NCI-H2081 (cell line): Measurements from ENCODE around the gene OR2AG2.

Source experiments
- DNase-seq, 2 experiments: peaks; one replicate each; lab custom pipeline; 2025; lab: John Stamatoyannopoulos, UW

Gene OR2AG2

GRCh38 chr11:6738590-6738989 is 33.2 kb downstream of the OR2AG2 start:
- DNase-seq, result no peak

DNA sequence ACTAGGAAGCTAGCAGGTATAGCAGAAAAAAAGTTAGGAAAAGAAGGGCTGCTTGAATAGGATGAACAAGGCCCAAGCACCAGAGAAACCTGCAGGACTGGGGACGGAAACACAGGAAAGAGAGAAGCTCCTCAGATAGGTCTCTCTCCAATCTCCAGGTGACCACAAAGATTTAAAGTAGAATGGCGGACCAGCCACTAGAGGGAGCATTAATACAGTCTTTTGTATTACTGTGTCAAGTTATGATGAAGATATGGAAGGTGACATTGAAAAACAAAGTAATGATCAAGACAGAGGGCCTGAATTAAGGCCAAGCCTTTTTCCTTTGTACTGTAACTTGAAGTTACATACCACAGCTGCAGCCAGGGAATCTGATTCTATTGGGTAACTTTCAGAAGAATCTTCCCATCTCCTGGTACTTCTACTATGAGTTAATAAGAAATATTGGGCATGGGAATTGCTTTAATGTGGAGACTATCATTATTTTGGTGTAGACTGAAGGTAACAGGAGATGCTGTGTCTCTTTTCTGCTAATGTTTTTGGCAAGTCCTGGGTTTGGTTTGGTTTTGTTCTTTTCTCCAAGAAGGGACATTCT is 33.8 kb downstream of the OR2AG2 start:
- peak; percentile 37 to 38 for DNase-seq

- DNase-seq, result no peak
Measured at GRCh38 chr11:6736495-6737121, 35.2 kb downstream of the OR2AG2 start.

DNA sequence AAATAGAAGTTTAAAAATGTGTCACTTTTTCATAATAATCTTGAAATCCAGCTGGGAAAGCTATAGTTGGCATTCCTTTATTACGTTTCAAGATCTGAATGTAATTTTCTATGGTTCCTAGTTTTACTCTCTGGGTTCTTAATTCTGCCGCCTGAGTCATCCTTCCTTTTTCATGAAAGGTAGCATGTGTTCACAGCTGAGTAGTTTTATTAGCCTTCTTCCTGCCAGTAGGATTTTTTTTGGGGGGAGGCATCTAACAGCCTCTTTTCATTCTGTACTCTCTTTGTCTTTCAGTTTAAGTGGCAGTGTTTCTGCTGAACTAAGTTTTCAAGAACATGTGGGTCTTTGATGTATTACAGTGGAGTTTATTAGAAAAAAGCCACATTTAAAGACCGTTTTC is 36.5 kb downstream of the OR2AG2 start:
- DNase-seq, result no peak

GRCh38 chr11:6734616-6735015 is 37.2 kb downstream of the OR2AG2 start:
- DNase-seq, result no peak

- no peak for DNase-seq
Measured at GRCh38 chr11:6733326-6734275, 38.2 kb downstream of the OR2AG2 start.

GRCh38 chr11:6727971-6728760 is 43.6 kb downstream of the OR2AG2 start:
- no peak for DNase-seq

- no peak for DNase-seq
Measured at GRCh38 chr11:6725386-6725896, 46.3 kb downstream of the OR2AG2 start.

DNA sequence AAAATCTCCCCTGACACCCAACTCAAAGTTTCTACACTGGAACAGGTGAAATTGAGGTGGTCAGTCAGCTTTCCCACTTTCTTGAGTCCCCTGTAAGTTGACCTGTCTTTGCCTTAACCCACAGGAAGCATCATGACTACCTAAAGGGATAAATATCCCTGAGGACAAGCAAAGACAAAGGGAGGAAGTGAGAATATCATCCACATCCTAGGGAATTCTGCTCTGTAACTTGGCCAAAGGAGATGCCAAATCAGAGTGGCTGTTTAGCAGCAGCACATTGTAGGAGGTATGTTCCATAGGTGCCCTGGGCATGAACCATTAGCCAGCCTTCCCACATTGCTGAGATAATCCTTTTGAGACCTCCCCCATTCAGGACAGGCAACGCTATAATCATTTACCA is 47.8 kb downstream of the OR2AG2 start:
- DNase-seq, result no peak

- DNase-seq, result no peak
Measured at GRCh38 chr11:6721343-6721742, 50.4 kb downstream of the OR2AG2 start.

DNA sequence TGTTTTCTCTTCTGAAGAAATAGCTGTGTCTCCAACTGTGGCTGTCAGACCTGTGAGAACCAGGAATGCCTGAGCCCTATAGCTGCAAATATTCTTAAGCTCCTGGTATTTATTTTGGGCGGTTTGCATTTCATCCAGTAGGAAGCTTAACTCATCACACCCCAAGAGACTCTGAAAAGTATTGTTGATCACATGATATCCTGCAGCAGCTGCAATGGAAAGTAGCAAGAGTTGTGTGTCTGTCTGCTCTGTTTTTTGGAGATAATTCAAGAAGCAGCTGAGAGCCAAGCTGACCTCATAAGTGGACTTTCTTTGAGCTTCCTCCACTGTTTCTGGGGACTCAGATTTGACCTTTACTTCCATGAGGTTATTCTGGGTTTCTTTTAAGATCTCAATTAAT is 52.2 kb downstream of the OR2AG2 start:
- DNase-seq, result no peak

DNA sequence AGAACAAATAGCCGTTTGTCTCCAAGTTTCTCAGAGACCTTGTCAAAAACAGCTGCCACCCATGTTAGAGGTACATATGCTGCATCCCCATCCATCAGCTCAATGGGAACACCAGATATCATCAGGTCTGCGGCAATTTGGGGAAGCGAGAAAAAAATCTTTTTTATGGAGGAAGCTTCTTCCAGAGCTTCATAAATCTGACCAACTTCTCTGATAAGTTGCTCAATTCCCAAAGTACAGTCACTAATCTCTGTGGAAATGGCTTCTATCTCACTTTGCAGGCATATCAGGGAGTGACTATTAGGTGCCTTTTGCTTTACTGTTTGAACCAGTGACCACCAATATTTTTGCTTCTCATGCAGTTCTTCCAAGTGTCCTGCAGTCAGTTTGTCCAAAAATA is 54.4 kb downstream of the OR2AG2 start:
- no peak for DNase-seq
